NT2/D1 (cell line): ENCODE measurements around the gene ITGA6.

Source experiments
- SUZ12 ChIP-seq: IDR thresholded peaks from 2 replicates; pipeline ENCODE4 v1.6.1; 2011; ENCODE audit not compliant: insufficient read length, insufficient read depth; ENCODE audit errors: extremely low read depth
- YY1 ChIP-seq: IDR thresholded peaks from 2 replicates; pipeline ENCODE4 v1.6.1; 2011; ENCODE audit not compliant: insufficient read length, insufficient read depth
- ZNF274 ChIP-seq: IDR thresholded peaks from 2 replicates; pipeline ENCODE4 v1.6.1; 2011; ENCODE audit warnings: mild to moderate bottlenecking, low read depth, low read length

GRCh38 chr2:172425336-172425735, 2.0 kb upstream of the ITGA6 start:
- no peak for TF ChIP-seq SUZ12
- no peak for TF ChIP-seq ZNF274
- no peak for TF ChIP-seq YY1
